ENCODE data around the gene ARHGAP42. TPM values are rescaled to one million over a fixed set of nuclear protein-coding genes. Genes with fewer than 3 reads are reported as not detected.

ARHGAP42 gene
- total RNA-seq, 1 experiment from 2014 or later: 7.1 TPM

DNA sequence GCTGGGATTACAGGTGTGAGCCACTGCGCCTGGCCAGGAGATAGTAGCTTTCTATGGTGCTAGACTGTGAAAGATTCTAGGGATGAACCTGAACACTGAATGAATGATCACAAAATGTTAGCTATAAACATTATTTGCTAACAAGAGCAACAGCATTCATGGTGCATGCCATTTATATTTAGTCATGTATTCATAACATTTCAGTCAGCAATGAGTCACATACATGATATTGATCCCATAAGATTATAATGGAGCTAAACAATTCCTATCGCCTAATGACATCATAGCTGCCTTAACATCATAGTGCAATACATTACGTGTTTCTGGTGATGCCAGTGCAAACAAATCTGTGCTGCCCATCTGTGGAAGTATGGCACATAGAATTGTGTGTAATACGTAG, 164.1 kb downstream of the ARHGAP42 start:
- ChIA-PET CTCF (interaction anchor here (0.6 kb wide), 2 partner anchors 163 to 171 kb away, joined by 5 to 6 read pairs; no protein-coding TSS in a partner anchor), POLR2A (no interaction called here)
- intact Hi-C loops (cut with micrococcal nuclease; ENCODE audit: unreplicated experiment) (no loop called here), in situ Hi-C loops (cut with HindIII; ENCODE audit: low pct_unique_long_range_greater_than_20kb, low sequenced_read_pairs) (no loop called here)
- DNase-seq (ENCODE audit: low read depth, low spot score): no peak
- H3K27me3 ChIP-seq (ENCODE audit: control insufficient read depth, insufficient read depth, low read length): no peaks in the 10 kb centered on the region
- H3K9me3 ChIP-seq (ENCODE audit: control insufficient read depth, insufficient read depth, low read depth, low read length): no peaks in the 10 kb centered on the region
- no peak overlapping the region for H3K27ac ChIP-seq (ENCODE audit: low read length)
- H3K4me3 ChIP-seq (ENCODE audit: low read depth in 2 of 2, low read length in 2 of 2): no peak overlapping the region
- no TSS peak for BruUV-seq (replicated peaks)
- peak; percentile 67 for ATAC-seq
- H3K36me3 ChIP-seq (ENCODE audit: control insufficient read depth, insufficient read depth, low read length): no peaks in the 10 kb centered on the region
- H3K4me1 ChIP-seq (ENCODE audit: control insufficient read depth, insufficient read depth, low read length): peaks cover 2% of the 10 kb centered on the region
- TF ChIP-seq, protein P1, sequence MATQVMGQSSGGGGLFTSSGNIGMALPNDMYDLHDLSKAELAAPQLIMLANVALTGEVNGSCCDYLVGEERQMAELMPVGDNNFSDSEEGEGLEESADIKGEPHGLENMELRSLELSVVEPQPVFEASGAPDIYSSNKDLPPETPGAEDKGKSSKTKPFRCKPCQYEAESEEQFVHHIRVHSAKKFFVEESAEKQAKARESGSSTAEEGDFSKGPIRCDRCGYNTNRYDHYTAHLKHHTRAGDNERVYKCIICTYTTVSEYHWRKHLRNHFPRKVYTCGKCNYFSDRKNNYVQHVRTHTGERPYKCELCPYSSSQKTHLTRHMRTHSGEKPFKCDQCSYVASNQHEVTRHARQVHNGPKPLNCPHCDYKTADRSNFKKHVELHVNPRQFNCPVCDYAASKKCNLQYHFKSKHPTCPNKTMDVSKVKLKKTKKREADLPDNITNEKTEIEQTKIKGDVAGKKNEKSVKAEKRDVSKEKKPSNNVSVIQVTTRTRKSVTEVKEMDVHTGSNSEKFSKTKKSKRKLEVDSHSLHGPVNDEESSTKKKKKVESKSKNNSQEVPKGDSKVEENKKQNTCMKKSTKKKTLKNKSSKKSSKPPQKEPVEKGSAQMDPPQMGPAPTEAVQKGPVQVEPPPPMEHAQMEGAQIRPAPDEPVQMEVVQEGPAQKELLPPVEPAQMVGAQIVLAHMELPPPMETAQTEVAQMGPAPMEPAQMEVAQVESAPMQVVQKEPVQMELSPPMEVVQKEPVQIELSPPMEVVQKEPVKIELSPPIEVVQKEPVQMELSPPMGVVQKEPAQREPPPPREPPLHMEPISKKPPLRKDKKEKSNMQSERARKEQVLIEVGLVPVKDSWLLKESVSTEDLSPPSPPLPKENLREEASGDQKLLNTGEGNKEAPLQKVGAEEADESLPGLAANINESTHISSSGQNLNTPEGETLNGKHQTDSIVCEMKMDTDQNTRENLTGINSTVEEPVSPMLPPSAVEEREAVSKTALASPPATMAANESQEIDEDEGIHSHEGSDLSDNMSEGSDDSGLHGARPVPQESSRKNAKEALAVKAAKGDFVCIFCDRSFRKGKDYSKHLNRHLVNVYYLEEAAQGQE (IDR thresholded peaks at IDR 0.05; ENCODE audit: insufficient read depth in 1 of 2, low read depth in 2 of 2, low read length in 1 of 2): no peak
- TF ChIP-seq POLR2AphosphoS5 (IDR thresholded peaks at IDR 0.05; ENCODE audit: low read depth, low read length) (no peak), SIN3A (IDR thresholded peaks at IDR 0.05; ENCODE audit: borderline replicate concordance, insufficient read depth, low read depth, low read length) (no peak), TCF7L2 (IDR thresholded peaks at IDR 0.05; ENCODE audit: low read depth, low read length) (no peak)
- TF ChIP-seq, protein P2, sequence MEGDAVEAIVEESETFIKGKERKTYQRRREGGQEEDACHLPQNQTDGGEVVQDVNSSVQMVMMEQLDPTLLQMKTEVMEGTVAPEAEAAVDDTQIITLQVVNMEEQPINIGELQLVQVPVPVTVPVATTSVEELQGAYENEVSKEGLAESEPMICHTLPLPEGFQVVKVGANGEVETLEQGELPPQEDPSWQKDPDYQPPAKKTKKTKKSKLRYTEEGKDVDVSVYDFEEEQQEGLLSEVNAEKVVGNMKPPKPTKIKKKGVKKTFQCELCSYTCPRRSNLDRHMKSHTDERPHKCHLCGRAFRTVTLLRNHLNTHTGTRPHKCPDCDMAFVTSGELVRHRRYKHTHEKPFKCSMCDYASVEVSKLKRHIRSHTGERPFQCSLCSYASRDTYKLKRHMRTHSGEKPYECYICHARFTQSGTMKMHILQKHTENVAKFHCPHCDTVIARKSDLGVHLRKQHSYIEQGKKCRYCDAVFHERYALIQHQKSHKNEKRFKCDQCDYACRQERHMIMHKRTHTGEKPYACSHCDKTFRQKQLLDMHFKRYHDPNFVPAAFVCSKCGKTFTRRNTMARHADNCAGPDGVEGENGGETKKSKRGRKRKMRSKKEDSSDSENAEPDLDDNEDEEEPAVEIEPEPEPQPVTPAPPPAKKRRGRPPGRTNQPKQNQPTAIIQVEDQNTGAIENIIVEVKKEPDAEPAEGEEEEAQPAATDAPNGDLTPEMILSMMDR (IDR thresholded peaks at IDR 0.05): no peak

DNA sequence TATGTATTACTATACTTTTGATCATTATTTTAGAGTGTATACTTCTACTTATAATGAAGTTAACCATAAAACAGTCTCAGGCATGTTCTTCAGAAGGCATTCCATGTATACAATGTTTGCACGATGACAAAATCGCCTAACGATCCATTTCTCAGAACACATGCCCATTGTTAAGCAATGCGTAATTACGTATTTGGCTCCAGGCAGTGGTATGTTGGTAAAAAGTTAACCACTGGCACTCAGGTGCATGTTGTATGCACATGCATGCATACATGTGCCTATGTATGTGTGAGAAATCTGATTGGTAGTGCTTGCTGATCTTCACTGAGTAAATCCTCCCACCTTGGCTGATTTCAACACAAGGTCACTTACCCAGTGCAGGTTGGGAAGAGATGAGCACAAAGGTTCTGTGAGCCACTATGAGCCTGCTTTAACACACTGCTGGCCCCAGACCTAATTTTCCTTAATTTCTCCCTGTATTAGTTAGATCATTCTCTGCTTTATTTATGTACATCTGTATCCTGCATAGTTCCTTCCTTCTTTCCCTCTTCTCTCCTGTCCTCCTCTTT, 164.6 kb downstream of the ARHGAP42 start:
- POLR2A ChIA-PET: no interaction called here
- CTCF ChIA-PET: no interaction called here
- no peak overlapping the region for H3K4me3 ChIP-seq (ENCODE audit: low read depth in 2 of 2, low read length in 2 of 2)
- in situ Hi-C loops (cut with HindIII; ENCODE audit: low pct_unique_long_range_greater_than_20kb, low sequenced_read_pairs): no loop called here
- no peaks in the 10 kb centered on the region for H3K36me3 ChIP-seq (ENCODE audit: control insufficient read depth, insufficient read depth, low read length)
- intact Hi-C loops (cut with micrococcal nuclease; ENCODE audit: unreplicated experiment): no loop called here
- TF ChIP-seq POLR2AphosphoS5 (IDR thresholded peaks at IDR 0.05; ENCODE audit: low read depth, low read length): no peak
- ATAC-seq (no peak), DNase-seq (ENCODE audit: low read depth, low spot score) (no peak)
- no TSS peak for BruUV-seq (replicated peaks)
- H3K27me3 ChIP-seq (ENCODE audit: control insufficient read depth, insufficient read depth, low read length): no peaks in the 10 kb centered on the region
- H3K27ac ChIP-seq (ENCODE audit: low read length): no peak overlapping the region
- peaks cover 2% of the 10 kb centered on the region for H3K4me1 ChIP-seq (ENCODE audit: control insufficient read depth, insufficient read depth, low read length)
- H3K9me3 ChIP-seq (ENCODE audit: control insufficient read depth, insufficient read depth, low read depth, low read length): no peaks in the 10 kb centered on the region

DNA sequence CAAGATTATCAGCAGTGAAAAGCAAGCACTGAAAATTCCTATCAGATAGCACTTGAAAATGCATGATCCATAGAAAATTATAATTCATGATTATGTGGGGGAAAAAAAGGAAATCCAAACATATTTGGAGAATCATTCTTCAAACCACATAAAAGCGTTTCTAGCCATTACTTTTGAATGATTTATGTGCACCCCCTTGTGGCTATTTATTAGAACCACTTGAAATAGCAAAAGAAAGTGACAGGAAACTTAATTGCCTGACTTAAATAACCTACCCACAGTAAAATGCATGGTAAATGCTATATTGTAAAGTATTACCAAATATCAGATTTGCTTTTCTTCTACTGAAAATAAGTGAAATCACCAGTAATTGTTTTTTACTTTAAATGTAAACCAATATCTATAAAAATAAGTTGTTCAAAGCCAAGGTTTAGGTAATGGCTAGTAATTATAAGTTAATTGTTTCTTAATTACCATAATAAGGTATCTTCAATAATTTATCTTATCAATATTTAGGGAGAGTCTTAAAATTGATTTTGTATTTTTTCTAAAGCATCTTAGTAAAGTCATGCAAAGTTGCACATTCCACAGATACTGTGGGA, 168.5 kb downstream of the ARHGAP42 start:
- intact Hi-C loops (cut with micrococcal nuclease; ENCODE audit: unreplicated experiment) (loop anchor here (1.0 to 2.0 kb wide), 3 partner anchors 75 to 279 kb away; no protein-coding TSS in a partner anchor), in situ Hi-C loops (cut with HindIII; ENCODE audit: low pct_unique_long_range_greater_than_20kb, low sequenced_read_pairs) (no loop called here)
- H3K27me3 ChIP-seq (ENCODE audit: control insufficient read depth, insufficient read depth, low read length): no peaks in the 10 kb centered on the region
- no peaks in the 10 kb centered on the region; the same call in none of the 2 replicates for H3K4me1 ChIP-seq (ENCODE audit: control insufficient read depth, insufficient read depth, low read length)
- no peaks in the 10 kb centered on the region for H3K9me3 ChIP-seq (ENCODE audit: control insufficient read depth, insufficient read depth, low read depth, low read length)
- no peak overlapping the region for H3K27ac ChIP-seq (ENCODE audit: low read length)
- DNase-seq (ENCODE audit: low read depth, low spot score) (no peak), ATAC-seq (no peak)
- ChIA-PET POLR2A (no interaction called here), CTCF (no interaction called here)
- TF ChIP-seq, protein P1 (IDR thresholded peaks at IDR 0.05; ENCODE audit: insufficient read depth in 1 of 2, low read depth in 2 of 2, low read length in 1 of 2): no peak
- TF ChIP-seq POLR2AphosphoS5 (IDR thresholded peaks at IDR 0.05; ENCODE audit: low read depth, low read length) (no peak), SIN3A (IDR thresholded peaks at IDR 0.05; ENCODE audit: borderline replicate concordance, insufficient read depth, low read depth, low read length) (no peak), TCF7L2 (IDR thresholded peaks at IDR 0.05; ENCODE audit: low read depth, low read length) (no peak)
- TF ChIP-seq, protein P2 (IDR thresholded peaks at IDR 0.05): peak; percentile 69; the same call in 1 of the 2 replicates
- H3K36me3 ChIP-seq (ENCODE audit: control insufficient read depth, insufficient read depth, low read length): no peaks in the 10 kb centered on the region
- no peak overlapping the region for H3K4me3 ChIP-seq (ENCODE audit: low read depth in 2 of 2, low read length in 2 of 2)
- no TSS peak for BruUV-seq (replicated peaks)

Measured in Panc1 (cell line).